ENCODE measurements around the gene RAD51B.
"Not testable (repeated sequence)": the region's sequence is repeated elsewhere in the genome, so short reads cannot be mapped to it uniquely, and the experiment has no call there.

Gene RAD51B

DNA sequence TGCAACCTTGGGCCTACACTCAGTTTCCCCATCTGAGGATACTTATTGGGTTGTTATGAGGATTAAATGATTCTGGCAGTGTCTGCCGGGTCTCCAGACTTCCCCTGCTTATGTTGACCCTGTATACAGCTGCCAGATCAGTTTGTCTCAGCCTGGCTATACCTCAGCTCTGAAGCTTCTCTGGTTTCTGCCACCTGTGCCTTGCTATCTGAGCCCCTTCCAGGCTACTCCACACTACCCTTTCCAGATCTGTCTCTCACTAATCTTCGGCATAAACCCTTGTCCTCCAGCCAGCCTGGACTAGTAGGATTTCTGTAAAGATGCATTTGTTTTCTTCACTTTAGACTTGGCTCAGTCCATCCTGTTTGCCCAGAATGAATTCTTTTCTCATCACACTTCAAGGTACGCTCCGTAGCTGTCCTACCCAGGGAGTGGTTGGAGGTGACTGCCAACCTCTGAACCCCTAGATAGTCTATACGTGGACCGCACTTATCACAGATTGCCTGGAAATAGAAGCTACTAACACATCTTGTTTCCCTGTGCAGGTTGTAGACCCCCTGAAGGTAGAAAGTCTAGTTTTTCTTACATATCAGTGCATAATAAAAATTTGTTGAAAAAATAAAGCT, 422.4 kb downstream of the RAD51B start:
- DNase-seq = no peak

DNA sequence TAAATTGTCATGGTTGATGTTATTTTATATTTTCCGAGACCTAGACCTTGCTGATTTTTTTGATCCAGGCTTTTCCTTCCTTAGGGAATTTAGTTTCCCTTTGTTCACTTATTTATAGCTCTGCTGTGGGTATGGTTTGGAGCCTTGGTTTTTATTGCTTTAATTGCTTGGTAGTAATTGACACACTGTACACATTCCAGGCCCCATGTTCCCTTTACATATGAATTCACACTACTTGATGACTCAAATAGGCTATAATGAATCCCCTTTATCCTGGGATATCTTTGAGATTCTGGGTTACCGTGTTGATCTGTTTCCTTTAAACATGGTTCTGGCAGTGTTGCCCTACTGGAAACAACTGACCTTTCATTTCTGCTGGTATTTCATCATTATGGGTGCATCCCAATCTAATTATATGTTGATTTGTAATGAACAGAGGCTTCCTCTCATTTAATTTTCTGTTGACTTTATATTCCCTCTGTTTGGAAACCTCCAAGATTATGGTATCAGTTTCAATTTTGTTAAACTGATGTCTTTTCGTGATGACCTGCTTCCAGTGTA, 424.0 kb downstream of the RAD51B start:
- DNase-seq = no peak

DNA sequence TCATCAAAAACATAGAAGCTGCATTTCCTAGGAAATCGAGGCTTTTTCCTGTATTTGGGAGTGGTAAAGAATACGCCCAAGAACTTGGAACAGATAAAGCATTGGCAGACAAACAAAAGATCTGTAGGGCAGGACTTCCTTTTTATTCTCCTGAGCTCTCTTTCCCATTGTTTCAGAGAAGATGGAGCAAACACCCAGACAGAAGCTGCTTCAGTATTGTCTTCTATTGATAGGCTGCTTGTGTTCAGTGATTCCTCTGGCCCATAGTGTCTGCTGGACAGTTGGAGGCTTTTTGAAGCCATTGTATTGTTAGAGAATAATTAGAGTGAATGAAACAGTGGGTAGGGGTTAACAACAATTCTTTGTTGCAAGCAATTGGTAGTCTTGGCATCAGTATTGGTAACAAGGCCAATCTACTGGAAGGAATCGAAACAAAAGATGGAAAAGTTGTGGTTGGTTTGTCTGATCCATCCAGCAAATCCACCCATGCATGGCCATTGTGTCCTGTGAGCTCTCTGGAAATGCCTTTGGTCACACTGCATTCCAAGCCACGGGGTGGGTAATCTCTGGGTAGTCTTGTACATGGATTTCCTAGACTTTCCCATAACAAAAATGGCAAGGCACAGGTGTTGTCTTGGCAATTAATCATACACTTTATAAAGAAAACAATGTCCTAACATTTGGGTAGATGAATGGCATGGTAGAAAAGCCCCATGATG, 424.8 kb downstream of the RAD51B start:
- DNase-seq = no peak

DNA sequence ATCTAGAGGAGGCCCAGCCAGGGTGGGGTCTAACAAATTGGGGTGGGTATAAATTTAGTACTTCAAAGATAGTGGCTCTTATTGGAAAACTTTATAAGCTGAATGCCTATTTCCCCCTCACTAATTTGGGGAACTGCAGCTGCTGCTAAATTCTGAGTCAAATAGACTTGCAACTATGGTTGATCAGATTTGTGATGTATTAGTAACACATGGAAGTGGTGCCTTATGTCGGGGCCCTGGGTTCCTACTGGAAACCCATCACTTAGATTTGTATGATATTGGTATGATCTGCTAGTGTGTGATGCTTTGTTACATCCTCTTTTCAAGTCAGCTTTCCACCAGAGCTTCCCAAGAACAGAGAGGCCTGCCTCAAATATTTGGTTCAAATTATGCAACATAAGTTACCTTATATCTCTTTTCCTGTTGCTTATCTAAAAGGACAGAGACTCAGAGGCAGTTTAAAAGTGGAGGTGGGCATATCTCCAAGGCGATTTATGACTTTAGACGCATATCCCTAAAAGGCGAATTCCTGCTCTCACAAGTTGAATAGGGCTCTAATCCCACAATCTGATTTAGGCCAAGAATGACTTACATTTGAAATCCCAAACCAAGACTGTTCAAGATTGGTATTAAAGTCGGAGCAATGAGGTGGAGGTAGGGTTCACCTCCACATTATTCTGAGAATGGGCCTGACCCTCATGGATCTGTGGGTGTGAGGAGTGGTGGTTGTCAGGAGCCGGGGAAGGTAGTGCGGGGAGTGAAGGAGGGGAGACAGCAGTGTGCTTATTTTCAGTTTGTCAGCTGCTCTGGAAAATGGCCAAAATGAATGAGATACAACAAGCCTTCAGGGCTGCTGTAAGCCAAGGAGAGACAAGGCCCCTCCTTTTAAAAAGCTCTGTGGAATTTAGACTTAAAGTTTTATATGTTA, 425.8 kb downstream of the RAD51B start:
- DNase-seq = no peak

DNA sequence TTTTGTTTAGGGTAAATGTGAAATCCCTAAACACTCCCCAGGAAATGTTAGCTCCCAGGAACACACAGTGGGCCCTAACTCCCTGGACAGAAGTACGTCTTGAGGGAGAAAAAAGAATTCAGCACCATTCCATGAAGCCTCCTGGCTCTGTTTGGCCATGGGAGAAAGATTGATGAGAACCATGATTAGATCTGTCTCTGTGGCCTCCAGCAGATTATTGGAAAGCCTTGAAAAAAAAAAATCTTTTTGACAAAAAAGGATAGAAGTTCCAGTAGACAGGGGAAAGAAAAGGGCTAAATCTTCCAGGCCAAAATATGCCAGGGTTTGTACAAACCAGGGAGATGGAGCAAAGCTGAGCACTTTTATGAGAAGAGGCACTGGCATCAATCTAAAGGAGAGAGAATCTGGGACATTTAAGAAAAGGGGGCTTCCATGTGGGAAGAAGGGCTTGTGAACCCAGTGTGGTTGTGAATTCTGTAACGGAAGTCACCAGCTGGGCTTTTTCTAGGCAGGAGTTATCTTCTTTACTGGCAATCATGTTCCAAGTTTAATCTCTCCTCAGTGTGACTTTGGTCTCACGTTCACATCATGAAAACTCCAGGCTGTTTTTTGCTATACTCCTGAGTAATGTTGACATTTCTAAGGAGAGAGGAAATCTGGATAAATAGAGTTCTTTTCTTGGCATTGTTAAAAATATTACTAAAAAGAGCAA, 426.7 kb downstream of the RAD51B start:
- DNase-seq = no peak

GRCh38 chr14:68246786-68247105, 427.2 kb downstream of the RAD51B start:
- DNase-seq = no peak

- DNase-seq = no peak
Observed at GRCh38 chr14:68247274-68247673, 427.7 kb downstream of the RAD51B start.

GRCh38 chr14:68247676-68248268, 428.2 kb downstream of the RAD51B start:
- DNase-seq = no peak

DNA sequence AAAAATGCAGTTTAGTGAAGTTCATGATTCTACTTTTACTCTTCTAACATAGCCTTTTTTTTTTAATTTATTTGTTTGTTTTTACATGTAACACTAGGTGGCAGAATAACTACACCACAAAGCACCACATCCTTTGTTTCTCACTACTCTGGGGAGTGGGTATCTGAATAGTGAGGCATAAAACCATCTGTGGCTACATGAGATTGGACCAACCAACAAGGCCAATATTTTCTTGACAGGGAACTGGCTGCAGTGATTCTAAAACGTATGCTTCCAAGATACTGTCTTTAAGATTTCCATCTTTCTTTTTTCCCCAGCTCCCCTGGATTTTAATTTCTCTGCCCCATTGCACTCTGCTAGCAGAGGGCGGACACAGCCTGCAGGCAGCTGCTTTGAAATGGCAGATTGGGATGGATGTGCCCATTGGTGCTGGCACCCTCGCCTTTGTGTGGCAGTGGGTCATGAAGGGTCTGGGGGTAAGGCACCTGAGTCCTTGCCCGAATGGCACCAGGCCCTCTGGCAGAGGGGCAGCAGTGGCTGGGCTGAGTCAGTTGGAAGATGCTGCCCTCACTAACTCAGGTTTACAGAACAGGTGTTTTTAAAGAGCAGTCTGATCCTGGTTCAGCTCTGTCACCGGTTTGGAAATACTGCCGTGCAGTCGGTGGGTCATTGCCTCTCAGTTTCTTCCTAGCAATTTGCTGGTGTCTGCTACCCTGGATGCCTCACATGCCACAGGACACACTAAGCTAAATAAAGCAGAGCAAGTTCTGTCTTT, 429.1 kb downstream of the RAD51B start:
- no peak for DNase-seq

DNA sequence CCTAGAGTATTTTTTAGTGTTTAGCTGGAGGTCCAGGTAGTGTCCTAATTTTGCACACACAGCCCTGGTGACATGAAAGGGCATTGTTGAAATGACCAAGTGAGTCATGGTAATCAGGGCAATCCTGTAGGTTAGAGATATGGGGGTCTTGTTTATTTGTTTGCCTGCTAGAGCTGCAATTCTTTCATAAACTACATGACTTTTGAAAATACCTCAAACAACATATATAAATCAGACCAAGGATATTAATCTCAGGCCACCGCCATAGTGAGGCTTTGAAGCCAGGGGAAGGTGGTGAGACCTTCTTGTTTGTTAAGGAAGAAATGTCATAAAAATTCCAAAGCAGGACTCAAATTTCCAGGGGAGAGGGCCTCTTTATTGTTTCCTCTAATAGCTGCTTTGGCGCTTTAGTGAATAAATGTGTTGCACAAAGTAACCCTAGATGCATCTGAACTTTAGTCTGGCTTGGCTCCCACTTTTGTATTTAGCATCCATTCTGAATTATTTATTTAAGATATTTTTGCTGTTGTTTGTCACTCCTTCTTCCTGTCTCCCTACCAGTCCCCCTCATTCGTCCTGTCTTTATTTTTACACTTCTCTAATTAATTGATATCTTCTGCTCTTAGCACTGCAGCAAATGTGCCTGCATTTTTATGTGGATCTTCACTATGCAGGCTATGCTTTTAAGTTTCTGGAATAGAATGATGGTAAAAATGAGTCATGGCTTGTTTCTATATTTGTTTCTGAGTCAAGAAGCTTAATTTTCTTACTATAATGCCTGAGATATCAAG, 430.3 kb downstream of the RAD51B start:
- no peak for DNase-seq

- no peak for DNase-seq
Observed at GRCh38 chr14:68250927-68251768, 431.6 kb downstream of the RAD51B start.

DNA sequence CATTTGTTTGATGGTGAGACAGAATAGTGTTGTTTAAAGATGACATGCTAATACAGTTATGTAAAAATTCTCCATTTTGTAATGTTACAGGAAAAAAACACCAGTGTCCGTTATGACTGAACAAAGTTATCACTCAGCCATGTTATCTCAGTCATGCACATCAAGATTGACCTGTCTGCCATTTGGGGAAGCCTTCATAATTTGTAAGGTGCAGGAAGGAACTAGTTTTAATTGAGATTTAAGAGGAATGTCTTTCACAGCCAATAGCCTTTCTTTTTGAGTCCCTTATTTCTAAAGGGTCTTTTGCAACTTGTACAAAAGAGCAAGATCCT, 432.2 kb downstream of the RAD51B start:
- no peak for DNase-seq

- DNase-seq = no peak
Observed at GRCh38 chr14:68253160-68253780, 433.7 kb downstream of the RAD51B start.

- no peak for DNase-seq
Observed at GRCh38 chr14:68253878-68254528, 434.4 kb downstream of the RAD51B start.

- no peak for DNase-seq
Observed at GRCh38 chr14:68254669-68255527, 435.3 kb downstream of the RAD51B start.

- DNase-seq = no peak
Observed at GRCh38 chr14:68255693-68256178, 436.2 kb downstream of the RAD51B start.

DNA sequence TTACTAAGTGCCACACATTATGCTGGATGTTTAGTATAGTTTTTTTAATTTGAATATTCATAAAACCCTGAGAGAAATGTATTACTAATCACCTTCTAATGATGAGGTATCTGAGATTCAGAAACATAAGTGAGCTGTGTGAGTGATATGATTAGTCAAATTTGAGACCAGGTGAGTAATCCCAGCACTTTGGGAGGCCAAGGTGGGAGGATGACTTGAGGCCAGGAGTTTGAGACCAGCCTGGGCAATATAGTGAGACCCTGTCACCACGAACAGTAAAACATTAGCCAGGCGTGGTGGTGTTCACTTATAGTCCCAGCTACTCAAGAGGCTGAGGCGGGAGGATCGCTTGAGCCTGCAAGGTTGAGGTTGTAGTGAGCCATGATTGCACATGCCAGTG, 438.4 kb downstream of the RAD51B start:
- no peak for DNase-seq

DNA sequence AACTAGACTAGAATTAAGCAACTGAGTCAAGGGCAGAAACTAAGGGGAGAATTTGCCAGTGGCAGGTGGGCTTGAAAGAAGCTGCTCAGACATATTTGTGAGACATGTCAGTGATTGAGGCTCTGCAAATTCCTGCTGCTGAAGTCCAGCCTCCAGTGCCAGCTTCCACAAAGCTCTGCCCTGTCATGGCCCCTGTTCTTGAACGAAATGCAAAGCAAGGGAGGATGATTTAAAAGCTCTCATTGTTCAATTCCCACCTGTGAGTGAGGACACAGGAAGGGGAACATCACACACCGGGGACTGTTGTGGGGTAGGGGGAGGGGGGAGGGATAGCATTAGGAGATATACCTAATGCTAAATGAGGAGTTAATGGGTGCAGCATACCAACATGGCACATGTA, 439.4 kb downstream of the RAD51B start:
- DNase-seq = not testable (repeated sequence)

Measured in activated T-cell treated with anti-CD3 and anti-CD28 coated beads for 4 hours (primary cell).